ENCODE data around the gene TAF3.

TAF3 gene

GRCh38 chr10:7942316-7942715 is 124.0 kb downstream of the TAF3 start:
- DNase-seq, result no peak

GRCh38 chr10:7942859-7943258 is 124.6 kb downstream of the TAF3 start:
- no peak for DNase-seq

GRCh38 chr10:7944215-7944480 is 125.8 kb downstream of the TAF3 start:
- DNase-seq, result no peak

- DNase-seq, result no peak
Measured at GRCh38 chr10:7944537-7944936, 126.2 kb downstream of the TAF3 start.

GRCh38 chr10:7945034-7945433 is 126.7 kb downstream of the TAF3 start:
- no peak for DNase-seq

- no peak for DNase-seq
Measured at GRCh38 chr10:7945469-7946187, 127.3 kb downstream of the TAF3 start.

GRCh38 chr10:7948371-7949000 is 130.2 kb downstream of the TAF3 start:
- DNase-seq, result no peak

GRCh38 chr10:7950981-7951847 is 132.9 kb downstream of the TAF3 start:
- no peak for DNase-seq

GRCh38 chr10:7952266-7952665 is 134.0 kb downstream of the TAF3 start:
- no peak for DNase-seq

- no peak for DNase-seq
Measured at GRCh38 chr10:7953447-7953846, 135.1 kb downstream of the TAF3 start.

- no peak for DNase-seq
Measured at GRCh38 chr10:7955446-7955845, 137.1 kb downstream of the TAF3 start.

GRCh38 chr10:7956508-7956907 is 138.2 kb downstream of the TAF3 start:
- no peak for DNase-seq

GRCh38 chr10:7957591-7957990 is 139.3 kb downstream of the TAF3 start:
- DNase-seq, result no peak

GRCh38 chr10:7958442-7958841 is 140.1 kb downstream of the TAF3 start:
- DNase-seq, result no peak

GRCh38 chr10:7960108-7960507 is 141.8 kb downstream of the TAF3 start:
- no peak for DNase-seq

GRCh38 chr10:7962592-7962991 is 144.3 kb downstream of the TAF3 start:
- DNase-seq, result no peak

- DNase-seq, result no peak
Measured at GRCh38 chr10:7965457-7965856, 147.2 kb downstream of the TAF3 start.

- DNase-seq, result no peak
Measured at GRCh38 chr10:7967035-7967434, 148.7 kb downstream of the TAF3 start.

GRCh38 chr10:7968510-7969112 is 150.3 kb downstream of the TAF3 start:
- DNase-seq, result no peak

GRCh38 chr10:7969623-7970022 is 151.3 kb downstream of the TAF3 start:
- DNase-seq, result no peak

GRCh38 chr10:7971949-7972348 is 153.6 kb downstream of the TAF3 start:
- no peak for DNase-seq

GRCh38 chr10:7972367-7972766 is 154.1 kb downstream of the TAF3 start:
- no peak for DNase-seq

GRCh38 chr10:7980196-7980595 is 161.9 kb downstream of the TAF3 start:
- no peak for DNase-seq

- no peak for DNase-seq
Measured at GRCh38 chr10:7982727-7983126, 164.4 kb downstream of the TAF3 start.
